Effector CD4-positive, alpha-beta T cell (primary cell): ENCODE results near the gene PPP1R14B.
A peak's percentile ranks its signal among the peaks of the same experiment; 100 is the strongest.

Experiments
- DNase-seq: peaks from one replicate; pipeline ENCODE4 v3.0.0-alpha.2; 2020

PPP1R14B gene

DNA sequence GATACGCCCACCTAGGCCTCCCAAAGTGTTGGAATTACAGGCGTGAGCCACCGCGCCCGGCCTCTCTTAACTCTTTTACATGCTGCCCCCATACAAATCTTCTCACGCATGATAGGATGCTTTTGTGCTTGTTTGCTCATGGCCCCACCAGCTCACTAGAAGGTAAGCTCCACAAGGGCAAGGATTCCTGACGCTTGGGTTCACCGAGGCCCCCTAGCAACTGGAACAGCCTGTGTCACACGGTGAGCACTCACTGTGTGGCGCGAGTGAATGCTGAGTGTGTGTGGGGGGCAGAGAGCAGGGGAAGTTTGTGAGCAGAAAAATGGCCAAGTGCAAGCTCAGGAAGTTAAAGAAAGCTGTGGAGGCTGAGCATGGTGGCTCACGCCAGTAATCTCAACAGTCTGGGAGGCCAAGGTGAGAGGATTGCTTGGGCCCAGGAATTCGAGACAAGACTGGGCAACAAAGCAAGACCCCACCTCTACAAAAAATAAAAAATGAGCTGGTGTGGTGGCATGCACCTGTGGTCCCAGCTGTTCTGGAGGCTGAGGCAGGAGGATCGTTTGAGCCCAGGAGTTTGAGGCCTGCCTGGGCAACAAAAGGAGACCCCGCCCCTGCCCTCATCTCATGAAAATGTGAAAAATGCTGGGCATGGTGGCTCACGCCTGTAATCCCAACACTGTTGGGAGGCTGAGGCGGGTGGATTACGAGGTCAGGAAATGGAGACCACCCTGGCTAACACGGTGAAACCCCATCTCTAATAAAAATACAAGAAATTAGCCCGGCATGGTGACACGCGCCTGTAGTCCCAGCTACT is 35.4 kb upstream of the PPP1R14B start:
- DNase-seq: no peak

DNA sequence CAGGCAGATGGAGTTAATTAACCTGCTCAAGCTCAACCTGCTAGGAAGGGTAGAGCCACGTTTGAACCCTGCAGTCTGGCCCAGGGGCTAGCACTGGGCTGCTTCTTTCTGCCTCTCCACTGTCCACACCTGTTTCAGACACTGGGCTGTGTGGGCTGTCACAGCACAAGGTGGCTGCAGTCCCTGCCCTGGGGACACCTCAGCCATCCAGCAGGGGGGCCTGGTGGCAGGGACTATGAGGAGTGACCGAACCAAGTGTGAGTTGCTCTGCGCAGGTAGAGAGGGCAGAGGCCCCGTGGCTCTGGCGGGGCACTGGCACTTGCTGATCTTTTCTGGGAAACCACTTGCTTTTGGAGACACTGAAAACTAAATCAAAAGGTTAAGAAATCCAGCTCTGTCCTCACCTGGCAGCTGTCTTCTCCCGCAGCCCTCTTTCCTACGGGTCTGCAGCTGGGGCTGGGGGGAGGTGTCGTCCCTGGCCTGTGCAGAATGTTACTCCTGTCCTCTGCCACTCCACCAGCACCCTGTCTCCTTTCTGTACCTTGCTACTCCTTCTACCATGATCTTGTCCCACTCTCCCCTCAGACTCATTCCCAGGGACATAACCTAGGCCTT is 31.9 kb upstream of the PPP1R14B start:
- no peak for DNase-seq

DNA sequence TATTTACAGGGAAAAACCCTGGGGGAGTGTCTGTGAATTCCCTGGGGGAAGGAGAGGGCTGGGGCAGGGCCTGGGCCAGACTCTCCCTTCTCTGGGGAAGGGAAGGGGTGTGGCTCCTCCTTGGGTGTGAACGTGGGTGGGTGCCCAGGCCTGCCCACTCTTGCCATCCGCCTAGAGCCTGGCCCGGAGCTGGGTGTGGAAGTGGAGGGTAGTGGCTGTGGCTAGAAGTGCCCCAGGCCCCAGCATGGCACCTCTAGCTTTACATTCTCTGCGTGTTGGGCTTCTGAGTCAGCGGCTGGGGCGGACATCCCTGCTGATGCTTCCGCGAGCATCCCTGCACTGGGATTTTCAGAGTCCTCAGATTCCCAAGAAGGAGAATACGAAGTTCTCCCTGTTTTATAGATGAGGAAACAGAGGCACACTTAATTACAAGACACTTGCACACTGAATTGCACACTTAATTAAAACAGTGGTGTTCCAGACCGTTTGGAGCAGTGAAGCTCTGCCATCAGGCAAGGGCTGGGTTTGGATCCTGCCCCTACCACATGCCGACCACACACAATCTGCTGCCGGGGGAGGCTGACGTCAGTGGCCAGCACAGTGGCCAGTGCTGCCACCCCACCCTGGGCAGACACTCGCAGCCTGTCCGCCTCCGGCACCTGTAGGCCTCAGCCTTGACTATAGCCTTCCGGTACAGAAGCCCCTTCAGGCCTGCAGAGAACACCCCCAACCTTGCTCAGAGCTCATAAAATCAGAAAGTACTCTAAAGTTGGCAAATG is 30.1 kb upstream of the PPP1R14B start:
- no peak for DNase-seq

DNA sequence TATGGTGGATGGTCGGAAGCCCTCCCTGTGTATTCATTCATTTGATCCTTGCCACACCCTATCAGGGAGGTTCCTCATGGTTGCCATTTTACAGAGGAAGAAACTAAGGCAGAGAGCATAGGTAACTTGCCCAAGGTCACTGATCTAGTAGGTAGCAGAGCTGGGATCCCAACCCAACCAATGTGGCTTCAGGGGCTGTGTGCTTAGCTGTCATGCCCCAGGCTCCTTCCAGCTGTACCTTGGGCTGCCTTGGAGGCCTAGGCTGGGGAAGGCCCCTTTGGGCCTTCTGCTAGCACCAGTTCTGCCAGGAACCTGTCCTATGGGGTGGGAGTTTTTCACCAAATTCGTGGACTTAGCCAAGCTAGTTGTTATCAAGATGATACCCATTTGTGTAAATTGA is 29.1 kb upstream of the PPP1R14B start:
- DNase-seq: no peak

DNA sequence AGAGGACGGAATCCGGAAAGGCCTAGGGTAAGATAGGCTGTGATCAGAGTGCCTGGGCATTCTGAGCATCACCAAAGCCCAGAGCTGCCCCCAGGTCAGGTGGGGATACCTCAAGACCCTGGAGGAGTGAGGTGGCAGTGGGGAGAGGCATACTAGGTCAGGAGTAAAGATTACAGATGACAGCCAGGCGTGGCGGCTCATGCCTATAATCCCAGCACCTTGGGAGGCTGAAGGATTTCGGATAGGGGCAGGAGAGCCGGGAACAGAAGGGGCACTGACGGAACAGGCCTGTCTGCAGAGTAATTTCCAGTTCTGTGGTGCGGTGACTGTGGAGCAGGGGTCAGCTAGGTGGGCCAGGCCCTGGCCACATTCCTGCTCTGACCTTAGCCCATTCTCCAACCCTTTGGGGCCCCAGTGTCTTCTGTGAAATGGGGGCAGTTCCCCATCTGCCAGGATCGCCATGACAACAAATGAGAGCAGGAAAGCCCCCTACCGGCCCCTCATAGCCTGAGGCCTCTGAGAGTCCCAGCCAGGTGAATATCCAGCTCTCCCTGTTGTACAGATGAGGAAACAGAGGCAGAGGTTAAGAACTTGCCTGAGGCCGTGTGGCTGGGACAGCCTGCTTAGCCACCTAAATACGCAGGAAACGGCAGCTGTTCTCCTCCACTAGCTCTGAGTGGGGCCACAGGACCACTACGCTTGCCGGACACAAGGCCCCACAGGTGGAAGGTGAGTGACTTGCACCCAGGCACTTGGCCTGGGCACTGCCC is 28.5 kb upstream of the PPP1R14B start:
- no peak for DNase-seq

DNA sequence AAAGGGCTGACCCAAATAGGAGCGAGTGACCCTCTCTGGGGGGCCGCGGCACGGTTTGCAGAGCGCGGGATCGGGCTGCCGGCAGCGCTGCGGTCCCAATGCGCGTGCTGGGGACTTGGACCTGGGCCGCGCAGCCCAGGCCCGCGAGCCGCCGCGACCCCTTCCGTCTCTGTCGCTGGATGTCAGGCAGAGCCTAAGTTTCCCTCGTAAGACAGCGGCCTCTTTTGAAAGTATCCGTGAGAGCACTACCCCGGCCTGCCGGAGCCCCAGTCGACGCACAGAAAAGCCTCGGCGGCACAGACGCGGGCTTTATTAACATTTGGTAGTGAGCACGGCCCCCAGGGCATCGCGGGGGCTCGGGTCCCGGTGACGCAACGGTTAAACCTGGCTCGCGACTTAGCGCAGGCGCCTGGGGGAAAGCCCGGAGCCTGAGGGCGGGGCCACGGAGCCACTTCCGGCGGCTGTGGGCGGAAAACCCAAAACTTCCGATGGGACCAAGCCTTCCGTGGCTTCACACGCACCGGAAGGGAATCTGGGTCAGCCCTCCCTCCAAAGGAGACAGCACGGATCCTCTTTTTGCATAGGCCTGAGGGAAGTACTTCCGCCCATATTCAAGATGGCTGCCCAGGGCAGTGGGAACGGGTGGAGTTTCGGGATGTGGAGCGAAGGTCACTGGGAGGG is 22.9 kb upstream of the PPP1R14B start:
- DNase-seq: peak; percentile 96

DNA sequence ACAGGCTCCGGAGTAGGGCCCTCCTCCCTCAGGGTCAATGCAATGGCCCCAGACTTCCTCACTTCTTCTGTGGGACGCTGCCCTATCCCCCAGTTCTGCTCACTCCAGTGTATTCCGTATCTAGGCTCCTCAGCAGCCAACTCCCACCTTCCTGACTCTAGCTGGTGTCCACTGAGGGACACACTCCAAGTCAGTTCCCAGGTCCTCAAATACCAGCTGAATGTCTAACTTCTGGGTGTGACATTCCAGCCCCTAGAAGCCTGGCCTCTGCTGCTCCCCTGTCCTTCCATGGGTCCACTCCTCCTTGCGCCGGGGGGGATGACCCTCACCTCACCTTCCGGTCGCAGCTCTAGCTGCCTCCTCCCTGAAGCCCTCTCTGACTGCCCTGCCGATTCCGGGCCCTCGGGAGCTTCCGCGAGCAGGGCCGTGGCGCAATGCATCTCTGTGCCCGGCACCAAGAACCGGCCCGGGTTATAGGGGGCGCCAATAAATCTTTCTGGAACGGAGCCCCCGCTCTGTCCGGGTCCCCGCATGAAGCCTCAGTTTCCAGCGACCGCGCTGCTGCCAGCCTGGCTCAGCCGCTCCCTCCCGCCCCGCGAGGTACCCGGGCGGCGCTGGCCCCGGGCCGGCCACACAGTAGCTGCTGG is 22.3 kb upstream of the PPP1R14B start:
- DNase-seq: no peak

DNA sequence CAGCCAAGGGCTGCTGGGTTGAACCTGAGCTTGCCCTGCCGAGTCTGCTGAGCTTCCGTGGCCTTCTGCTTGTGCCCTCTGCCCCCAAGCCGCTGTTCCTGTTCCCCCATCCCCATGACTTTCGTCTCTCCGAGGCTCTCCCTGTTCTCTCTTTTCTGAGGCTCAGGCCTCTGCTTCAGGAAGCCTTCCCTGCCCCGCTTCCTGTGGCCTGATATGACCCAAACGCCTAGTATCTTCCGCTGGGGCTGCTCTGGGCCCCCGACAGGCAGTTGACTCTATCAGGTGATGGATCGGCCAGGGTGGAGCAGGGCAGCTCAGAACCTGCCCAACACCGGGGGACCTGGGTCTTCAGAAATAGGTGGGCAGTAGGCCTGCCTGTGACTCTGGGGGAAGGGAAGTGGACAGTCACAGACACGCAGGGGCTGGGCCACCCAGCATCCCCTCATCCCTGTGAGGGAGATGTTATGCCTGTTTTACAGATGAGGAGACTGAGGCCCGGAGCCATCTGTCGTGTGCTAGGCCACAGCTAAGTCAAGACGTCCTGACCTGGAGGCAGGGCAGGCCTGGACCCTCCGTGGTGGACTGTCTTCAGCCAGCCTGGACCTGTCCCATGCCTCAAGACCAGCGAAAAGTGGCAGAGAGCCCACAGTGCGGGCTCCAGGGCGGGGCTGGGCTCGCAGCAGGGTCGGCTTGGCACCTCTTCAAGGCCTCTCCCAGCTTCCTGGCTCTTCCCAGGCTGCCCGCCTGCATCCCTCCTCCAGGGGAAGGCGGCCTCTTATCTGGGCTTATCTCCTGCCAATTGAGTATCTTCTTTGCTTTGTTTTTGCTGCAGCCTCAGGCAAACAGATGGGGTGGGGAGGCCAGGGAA is 21.5 kb upstream of the PPP1R14B start:
- no peak for DNase-seq

DNA sequence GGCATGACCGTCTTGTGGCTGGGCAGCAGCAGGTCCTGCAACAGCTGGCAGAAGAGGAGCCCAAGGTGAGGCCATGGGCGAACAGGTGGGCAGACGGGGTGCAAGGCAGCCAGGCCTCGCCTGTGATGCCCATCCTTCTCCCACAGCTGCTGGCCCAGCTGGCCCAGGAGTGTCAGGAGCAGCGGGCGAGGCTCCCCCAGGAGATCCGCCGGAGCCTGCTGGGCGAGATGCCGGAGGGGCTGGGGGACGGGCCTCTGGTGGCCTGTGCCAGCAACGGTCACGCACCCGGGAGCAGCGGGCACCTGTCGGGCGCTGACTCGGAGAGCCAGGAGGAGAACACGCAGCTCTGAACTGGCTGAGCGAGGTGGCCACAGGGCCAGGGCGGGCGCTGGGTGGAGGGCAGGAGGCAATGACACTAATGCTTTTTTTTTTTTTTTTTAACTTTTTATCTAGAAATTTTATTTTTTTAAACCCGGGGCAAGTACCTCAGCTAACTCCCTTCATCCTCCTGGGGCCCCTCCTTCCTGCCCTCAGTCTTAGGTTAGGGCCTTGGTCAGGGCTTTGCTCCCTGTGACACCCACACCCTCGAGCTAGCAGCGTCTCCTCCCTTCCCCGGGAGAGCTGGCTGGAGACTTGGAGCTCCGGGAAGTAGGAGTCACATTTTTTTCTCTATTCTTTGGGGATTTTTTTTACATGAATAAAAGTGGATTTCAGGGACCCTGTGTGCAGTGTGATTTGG is 20.6 kb upstream of the PPP1R14B start:
- no peak for DNase-seq

DNA sequence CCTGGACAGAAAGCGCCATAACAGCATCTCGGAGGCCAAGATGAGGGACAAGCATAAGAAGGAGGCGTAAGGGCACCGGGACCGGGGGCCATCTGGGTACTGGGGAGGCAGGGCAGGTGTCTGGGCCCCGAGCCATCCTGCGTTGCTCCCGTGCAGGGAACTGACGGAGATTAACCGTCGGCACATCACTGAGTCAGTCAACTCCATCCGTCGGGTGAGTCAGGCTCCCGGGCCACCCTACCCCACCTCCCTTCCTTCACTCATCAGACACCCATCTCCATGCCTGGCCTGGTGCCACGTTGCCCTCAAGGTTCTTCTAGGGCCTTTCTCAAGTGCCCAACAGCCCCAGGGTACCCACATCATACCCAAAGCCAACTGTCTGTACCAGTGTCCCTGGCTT is 19.6 kb upstream of the PPP1R14B start:
- DNase-seq: no peak

DNA sequence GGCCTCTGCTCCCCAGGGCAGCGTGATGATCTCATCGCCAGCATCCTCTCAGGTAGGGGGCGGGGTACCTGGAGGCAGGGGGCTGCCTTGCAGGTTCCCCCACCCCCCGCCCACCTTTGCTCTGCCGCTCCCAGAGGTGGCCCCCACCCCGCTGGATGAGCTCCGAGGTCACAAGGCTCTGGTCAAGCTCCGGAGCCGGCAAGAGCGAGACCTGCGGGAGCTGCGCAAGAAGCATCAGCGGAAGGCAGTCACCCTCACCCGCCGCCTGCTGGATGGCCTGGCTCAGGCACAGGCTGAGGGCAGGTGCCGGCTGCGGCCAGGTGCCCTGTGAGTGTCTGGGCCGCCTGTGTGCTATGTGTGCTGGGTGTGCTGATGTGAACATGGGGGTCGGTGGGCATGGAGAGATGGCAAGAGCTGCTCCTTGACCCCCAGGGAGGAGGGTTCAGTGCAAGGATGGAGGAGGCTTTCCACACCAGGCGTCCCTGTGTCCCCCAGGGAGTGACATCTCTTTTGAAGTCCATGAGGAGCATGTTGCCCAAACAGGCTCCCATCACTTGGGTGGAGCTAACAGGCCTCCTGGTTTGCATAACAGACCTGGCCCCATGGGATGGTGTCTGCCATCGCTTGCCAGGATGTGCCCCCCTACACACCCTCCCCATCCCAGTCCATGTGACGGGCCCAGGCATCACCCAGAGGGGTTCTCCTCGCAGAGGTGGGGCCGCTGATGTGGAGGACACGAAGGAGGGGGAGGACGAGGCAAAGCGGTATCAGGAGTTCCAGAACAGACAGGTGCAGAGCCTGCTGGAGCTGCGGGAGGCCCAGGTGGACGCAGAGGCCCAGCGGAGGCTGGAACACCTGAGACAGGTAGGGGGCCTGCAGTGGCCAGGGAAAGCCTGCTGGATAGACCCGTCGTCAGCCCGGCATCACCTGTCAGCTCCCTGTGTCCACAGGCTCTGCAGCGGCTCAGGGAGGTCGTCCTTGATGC is 18.7 kb upstream of the PPP1R14B start:
- no peak for DNase-seq

DNA sequence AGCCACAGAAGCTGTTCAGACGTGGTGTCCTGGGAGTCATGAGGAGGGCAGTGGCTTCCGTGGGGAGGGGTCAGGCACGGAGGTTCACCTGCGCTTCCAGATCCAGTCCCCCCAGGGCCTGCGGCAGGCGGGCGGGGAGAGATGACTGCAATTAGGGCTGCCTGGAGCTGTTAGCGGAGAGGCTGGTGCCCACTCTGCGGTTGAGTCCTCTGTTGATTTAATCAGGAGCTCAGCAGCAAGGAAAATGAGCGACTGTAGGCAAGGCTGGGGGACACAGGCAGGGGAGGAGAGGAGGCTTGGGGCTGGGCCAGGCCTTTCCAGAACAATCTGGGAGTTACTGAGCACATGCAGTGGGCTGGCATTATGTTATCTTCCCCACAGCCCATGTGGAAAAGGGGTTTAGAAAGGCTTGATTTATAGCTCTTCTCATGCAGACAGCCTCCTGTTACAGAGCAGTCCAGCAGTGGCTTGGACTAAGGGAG is 17.7 kb upstream of the PPP1R14B start:
- no peak for DNase-seq

DNA sequence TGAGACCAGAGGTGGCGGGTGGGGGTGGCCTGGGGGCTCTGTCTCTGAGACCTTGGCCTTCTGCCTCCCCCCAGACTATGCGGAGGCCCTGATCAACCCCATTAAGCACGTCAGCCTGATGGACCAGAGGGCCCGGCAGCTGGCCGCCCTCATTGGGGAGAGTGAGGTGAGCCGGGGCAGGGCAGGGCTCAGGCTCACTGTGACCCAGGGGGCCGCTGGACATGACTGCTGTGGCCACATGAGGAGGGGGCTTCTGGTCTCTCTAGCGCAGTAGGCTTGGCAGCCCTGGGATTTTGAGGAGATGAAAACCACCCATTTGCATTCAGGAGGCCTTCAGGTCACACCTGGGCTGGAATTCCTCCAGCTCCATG is 17.2 kb upstream of the PPP1R14B start:
- no peak for DNase-seq

DNA sequence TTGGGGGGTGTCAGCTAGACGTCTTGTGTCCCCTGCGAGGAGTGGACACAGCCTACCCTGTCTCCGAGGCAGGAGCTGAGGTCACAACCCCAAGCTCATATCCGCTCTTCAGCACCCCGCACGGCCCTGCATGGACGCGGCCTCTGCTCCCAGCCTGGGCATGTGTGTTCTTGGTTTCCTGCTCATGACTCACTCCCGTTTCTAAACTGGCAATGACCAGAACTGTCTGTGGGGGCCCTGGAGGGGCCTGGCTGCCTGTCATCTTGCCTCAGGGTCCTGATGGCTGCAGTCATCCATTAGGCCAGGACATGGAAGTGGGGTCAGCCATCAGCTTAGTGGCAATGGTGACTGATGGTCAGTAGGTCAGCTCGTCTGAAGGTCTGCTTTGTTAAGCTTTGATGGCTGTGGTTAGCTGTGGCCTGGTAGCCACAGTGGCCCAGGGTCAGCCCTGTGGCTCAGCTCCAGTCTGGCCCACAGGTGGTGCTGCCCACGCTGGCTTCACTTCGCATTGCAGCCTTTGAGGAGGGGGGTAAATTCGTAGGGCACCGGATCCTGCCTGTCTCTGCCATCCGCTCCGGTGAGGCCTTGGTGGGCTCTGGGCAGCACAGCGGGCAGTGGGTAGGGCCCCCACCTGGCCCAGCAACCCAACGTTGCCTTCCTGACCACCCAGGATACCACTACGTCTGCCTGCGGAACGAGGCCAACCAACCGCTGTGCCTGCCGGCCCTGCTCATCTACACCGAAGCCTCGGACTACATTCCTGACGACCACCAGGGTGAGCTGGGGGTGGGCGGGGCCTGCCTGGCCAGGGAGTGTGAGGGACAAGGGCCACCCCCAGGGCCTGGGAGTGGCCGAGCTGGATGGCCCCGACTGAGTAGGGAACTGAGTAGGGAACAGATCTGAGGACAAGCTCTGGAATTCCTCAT is 16.5 kb upstream of the PPP1R14B start:
- DNase-seq: no peak

DNA sequence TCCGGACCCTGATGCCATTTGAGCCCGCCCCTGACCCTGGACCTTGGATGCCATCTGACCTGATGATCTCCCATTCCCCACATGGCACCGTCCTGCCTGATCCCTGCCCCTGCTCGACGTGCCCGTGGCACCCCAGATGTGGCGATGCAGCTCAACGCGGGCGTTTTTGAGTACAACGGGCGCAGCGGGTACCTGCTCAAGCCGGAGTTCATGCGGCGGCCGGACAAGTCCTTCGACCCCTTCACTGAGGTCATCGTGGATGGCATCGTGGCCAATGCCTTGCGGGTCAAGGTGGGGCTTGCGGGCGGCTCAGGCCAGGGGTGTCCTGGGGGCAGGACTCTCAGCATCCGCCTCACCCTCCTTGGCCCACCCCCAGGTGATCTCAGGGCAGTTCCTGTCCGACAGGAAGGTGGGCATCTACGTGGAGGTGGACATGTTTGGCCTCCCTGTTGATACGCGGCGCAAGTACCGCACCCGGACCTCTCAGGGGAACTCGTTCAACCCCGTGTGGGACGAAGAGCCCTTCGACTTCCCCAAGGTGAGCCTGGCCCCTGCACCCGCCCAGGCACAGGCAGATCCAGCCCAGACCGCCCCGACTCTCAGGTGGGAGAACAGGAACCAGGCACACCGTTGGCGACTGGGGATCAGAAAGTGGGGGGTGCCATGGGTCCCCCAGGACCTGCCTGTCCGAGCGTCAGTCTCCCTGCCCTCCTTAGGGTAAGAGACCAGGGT is 15.7 kb upstream of the PPP1R14B start:
- no peak for DNase-seq

DNA sequence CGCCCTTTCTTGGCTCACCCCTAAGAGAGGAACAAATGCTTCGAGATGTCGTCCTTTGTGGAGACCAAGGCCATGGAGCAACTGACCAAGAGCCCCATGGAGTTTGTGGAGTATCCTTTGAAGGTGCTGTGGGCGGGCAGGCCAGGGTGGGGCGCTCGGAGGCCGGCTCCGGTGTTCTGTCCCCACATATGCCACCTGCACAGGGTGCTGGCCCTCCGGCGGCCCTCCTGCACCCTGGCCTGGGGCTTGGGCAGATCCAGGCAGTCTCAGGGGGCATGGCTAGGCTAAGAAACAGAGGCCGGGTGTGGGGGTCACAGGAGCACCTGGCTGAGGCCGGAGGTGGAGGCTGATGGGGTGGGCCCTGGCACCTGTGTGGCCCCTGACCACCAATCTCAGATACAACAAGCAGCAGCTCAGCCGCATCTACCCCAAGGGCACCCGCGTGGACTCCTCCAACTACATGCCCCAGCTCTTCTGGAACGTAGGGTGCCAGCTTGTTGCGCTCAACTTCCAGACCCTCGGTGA is 14.9 kb upstream of the PPP1R14B start:
- DNase-seq: no peak
